Hematopoietic multipotent progenitor cell (in vitro differentiated cells): ENCODE measurements around the gene SGCG. TPM values are rescaled to one million over a fixed set of nuclear protein-coding genes. Genes with fewer than 3 reads are reported as not detected.
"Not testable (repeated sequence)": the region's sequence is repeated elsewhere in the genome, so short reads cannot be mapped to it uniquely, and the experiment has no call there.

Source experiments
- DNase-seq, 3 donors: peaks; one replicate each; pipeline ENCODE4 v3.0.0-alpha.2; 2011 to 2015; ENCODE audit warnings: low read depth in 2 of 3, low spot score in 2 of 3
- total RNA-seq: library from RNA; depleted of rRNA; stranded (reverse); fragments of >200 nt; gene quantifications from one replicate; pipeline ENCODE4 v1.2.3, GENCODE V29; 2012

SGCG gene
- total RNA-seq, 1 donor, result not detected

- DNase-seq, result no peak
Measured at GRCh38 chr13:23203516-23203915, 22.7 kb downstream of the SGCG start.

- DNase-seq, result no peak
Measured at GRCh38 chr13:23205807-23206206, 25.0 kb downstream of the SGCG start.

GRCh38 chr13:23212671-23213070 lies 31.9 kb downstream of the SGCG start:
- no peak for DNase-seq

GRCh38 chr13:23231241-23231640 lies 50.5 kb downstream of the SGCG start:
- DNase-seq, result no peak

- no peak for DNase-seq
Measured at GRCh38 chr13:23235994-23236393, 55.2 kb downstream of the SGCG start.

- no peak for DNase-seq
Measured at GRCh38 chr13:23243066-23243465, 62.3 kb downstream of the SGCG start.

- DNase-seq, result not testable (repeated sequence)
Measured at GRCh38 chr13:23248410-23248809, 67.6 kb downstream of the SGCG start.

GRCh38 chr13:23254506-23254905 lies 73.7 kb downstream of the SGCG start:
- no peak for DNase-seq

GRCh38 chr13:23267571-23267970 lies 86.8 kb downstream of the SGCG start:
- no peak for DNase-seq

- no peak for DNase-seq
Measured at GRCh38 chr13:23268441-23268840, 87.7 kb downstream of the SGCG start.

- no peak for DNase-seq
Measured at GRCh38 chr13:23271331-23271730, 90.6 kb downstream of the SGCG start.

- DNase-seq, result no peak
Measured at GRCh38 chr13:23273498-23273897, 92.7 kb downstream of the SGCG start.

- no peak for DNase-seq
Measured at GRCh38 chr13:23279321-23279720, 98.5 kb downstream of the SGCG start.

GRCh38 chr13:23288564-23288963 lies 107.8 kb downstream of the SGCG start:
- no peak for DNase-seq

- no peak for DNase-seq
Measured at GRCh38 chr13:23288995-23289394, 108.2 kb downstream of the SGCG start.

- DNase-seq, result no peak
Measured at GRCh38 chr13:23289917-23290357, 109.2 kb downstream of the SGCG start.

GRCh38 chr13:23292586-23292985 lies 111.8 kb downstream of the SGCG start:
- DNase-seq, result no peak

GRCh38 chr13:23314837-23315236 lies 134.1 kb downstream of the SGCG start:
- DNase-seq, result not testable (repeated sequence)

- no peak for DNase-seq
Measured at GRCh38 chr13:23319883-23320224, 139.1 kb downstream of the SGCG start.

- no peak for DNase-seq
Measured at GRCh38 chr13:23320926-23321534, 140.3 kb downstream of the SGCG start.

- DNase-seq, result no peak
Measured at GRCh38 chr13:23321535-23322241, 140.9 kb downstream of the SGCG start.
